ENCODE measurements around the gene FNIP1. TPM values are rescaled to one million over a fixed set of nuclear protein-coding genes. Genes with fewer than 3 reads are reported as not detected.

FNIP1 gene
- total and polyA plus RNA-seq, 2 of the 8 experiments (the other 6 are each of a cell fraction or from before 2014, with no cell fraction given), result 3.5 to 17.3 TPM

DNA sequence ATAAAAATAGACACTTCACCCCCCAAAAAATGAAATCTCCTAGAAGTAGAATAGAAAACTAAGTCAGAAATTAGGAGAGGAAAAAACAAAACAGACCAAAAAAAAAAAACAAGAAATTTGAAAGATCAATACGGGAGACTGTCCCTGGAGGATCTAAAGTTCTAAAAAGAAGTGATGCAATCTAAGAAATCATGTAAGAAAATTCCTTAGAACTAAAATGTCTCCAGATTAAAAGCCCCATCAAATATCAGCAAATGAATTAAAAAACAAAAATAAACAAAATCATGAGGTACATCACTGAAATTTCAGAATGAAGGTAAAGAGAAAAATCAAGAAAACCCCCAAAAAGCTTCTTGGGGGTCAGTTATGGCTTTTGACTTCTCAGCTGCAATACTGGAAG lies 13.5 kb downstream of the FNIP1 start (continued):
- TF ChIP-seq RAD21 (IDR thresholded peaks at IDR 0.05 in 1 of 2, conservative IDR thresholded peaks at IDR 0.05 in 1 of 2; ENCODE audit: low read depth in 2 of 2, low read length in 2 of 2) (no peak), KDM5A (IDR thresholded peaks at IDR 0.05; ENCODE audit: low read length) (no peak)
